ENCODE data around the gene LGALS7B. TPM values are rescaled to one million over a fixed set of nuclear protein-coding genes. Genes with fewer than 3 reads are reported as not detected.
A peak's percentile ranks its signal among the peaks of the same experiment; 100 is the strongest.
"Not testable (repeated sequence)": the region's sequence is repeated elsewhere in the genome, so short reads cannot be mapped to it uniquely, and the experiment has no call there.

LGALS7B gene
- total RNA-seq, 1 donor from 2014 or later: not detected

- Mint-ChIP-seq H3K4me1 (peaks cover 11% of the 10 kb centered on the region), H3K27ac (no peak overlapping the region), H3K36me3 (ENCODE audit: low read depth) (peaks cover 9% of the 10 kb centered on the region), H3K27me3 (no peaks in the 10 kb centered on the region), H3K9me3 (no peaks in the 10 kb centered on the region), H3K4me3 (no peak overlapping the region)
- intact Hi-C loops (cut with micrococcal nuclease): no loop called here
- no peak for TF ChIP-seq CTCF (IDR thresholded peaks at IDR 0.05)
- no peak for ATAC-seq (ENCODE audit: low read depth)
- CTCF ChIA-PET: no interaction called here
- DNase-seq: no peak
- POLR2A ChIA-PET: no interaction called here
These were observed 17.4 kb downstream of the LGALS7B start for GRCh38 chr19:38806371-38806770.

- CTCF ChIA-PET; H3K36me3 Mint-ChIP-seq (ENCODE audit: low read depth); ATAC-seq (ENCODE audit: low read depth); H3K27me3 Mint-ChIP-seq; intact Hi-C loops (cut with micrococcal nuclease); H3K9me3 Mint-ChIP-seq; DNase-seq; H3K4me3 Mint-ChIP-seq; H3K27ac Mint-ChIP-seq: not testable (repeated sequence)
- peaks cover 11% of the 10 kb centered on the region for H3K4me1 Mint-ChIP-seq
- POLR2A ChIA-PET: interaction anchor here (0.6 kb wide), 1 partner anchor 29 kb away, joined by 3 read pairs; no protein-coding TSS in a partner anchor
These were observed 18.5 kb downstream of the LGALS7B start for GRCh38 chr19:38807374-38808098.

GRCh38 chr19:38808741-38809140, 19.7 kb downstream of the LGALS7B start:
- POLR2A ChIA-PET: interaction anchor here (1.2 kb wide), 1 partner anchor 162 kb away, joined by 6 read pairs; no protein-coding TSS in a partner anchor
- intact Hi-C loops (cut with micrococcal nuclease): no loop called here
- Mint-ChIP-seq H3K36me3 (ENCODE audit: low read depth) (peaks cover 10% of the 10 kb centered on the region), H3K4me1 (peaks cover 11% of the 10 kb centered on the region), H3K27ac (no peak overlapping the region), H3K27me3 (no peaks in the 10 kb centered on the region), H3K4me3 (no peak overlapping the region), H3K9me3 (no peaks in the 10 kb centered on the region)
- CTCF ChIA-PET: no interaction called here
- no peak for ATAC-seq (ENCODE audit: low read depth)
- no peak for TF ChIP-seq CTCF (IDR thresholded peaks at IDR 0.05)
- no peak for DNase-seq

GRCh38 chr19:38809592-38810252, 20.7 kb downstream of the LGALS7B start:
- H3K36me3 Mint-ChIP-seq (ENCODE audit: low read depth): peaks cover 13% of the 10 kb centered on the region
- no peaks in the 10 kb centered on the region for H3K9me3 Mint-ChIP-seq
- ATAC-seq (ENCODE audit: low read depth): no peak
- CTCF ChIA-PET: no interaction called here
- peaks cover 11% of the 10 kb centered on the region for H3K4me1 Mint-ChIP-seq
- H3K4me3 Mint-ChIP-seq: no peak overlapping the region
- intact Hi-C loops (cut with micrococcal nuclease): no loop called here
- no peaks in the 10 kb centered on the region for H3K27me3 Mint-ChIP-seq
- H3K27ac Mint-ChIP-seq: no peak overlapping the region
- TF ChIP-seq CTCF (IDR thresholded peaks at IDR 0.05): no peak
- DNase-seq: no peak
- POLR2A ChIA-PET: interaction anchor here (1.2 kb wide), 1 partner anchor 163 kb away, joined by 6 read pairs; no protein-coding TSS in a partner anchor

- CTCF ChIA-PET: no interaction called here
- H3K36me3 Mint-ChIP-seq (ENCODE audit: low read depth): peaks cover 34% of the 10 kb centered on the region
- H3K27me3 Mint-ChIP-seq: no peaks in the 10 kb centered on the region
- no peak overlapping the region for H3K4me3 Mint-ChIP-seq
- H3K27ac Mint-ChIP-seq: peak overlapping the region; percentile 2
- ATAC-seq (ENCODE audit: low read depth): no peak
- no peak for DNase-seq
- POLR2A ChIA-PET: no interaction called here
- intact Hi-C loops (cut with micrococcal nuclease): no loop called here
- H3K4me1 Mint-ChIP-seq: peaks cover 2% of the 10 kb centered on the region
- no peaks in the 10 kb centered on the region for H3K9me3 Mint-ChIP-seq
- TF ChIP-seq CTCF (IDR thresholded peaks at IDR 0.05): no peak
These were observed 23.2 kb downstream of the LGALS7B start for GRCh38 chr19:38812009-38812840.

Data from activated B cell treated with CpG ODN at 0.5 μM for 24 hours (primary cell).